ENCODE data around the gene TTLL10.

- no peak for TF ChIP-seq CBX8 (IDR thresholded peaks at IDR 0.05)
- TF ChIP-seq, protein P1, sequence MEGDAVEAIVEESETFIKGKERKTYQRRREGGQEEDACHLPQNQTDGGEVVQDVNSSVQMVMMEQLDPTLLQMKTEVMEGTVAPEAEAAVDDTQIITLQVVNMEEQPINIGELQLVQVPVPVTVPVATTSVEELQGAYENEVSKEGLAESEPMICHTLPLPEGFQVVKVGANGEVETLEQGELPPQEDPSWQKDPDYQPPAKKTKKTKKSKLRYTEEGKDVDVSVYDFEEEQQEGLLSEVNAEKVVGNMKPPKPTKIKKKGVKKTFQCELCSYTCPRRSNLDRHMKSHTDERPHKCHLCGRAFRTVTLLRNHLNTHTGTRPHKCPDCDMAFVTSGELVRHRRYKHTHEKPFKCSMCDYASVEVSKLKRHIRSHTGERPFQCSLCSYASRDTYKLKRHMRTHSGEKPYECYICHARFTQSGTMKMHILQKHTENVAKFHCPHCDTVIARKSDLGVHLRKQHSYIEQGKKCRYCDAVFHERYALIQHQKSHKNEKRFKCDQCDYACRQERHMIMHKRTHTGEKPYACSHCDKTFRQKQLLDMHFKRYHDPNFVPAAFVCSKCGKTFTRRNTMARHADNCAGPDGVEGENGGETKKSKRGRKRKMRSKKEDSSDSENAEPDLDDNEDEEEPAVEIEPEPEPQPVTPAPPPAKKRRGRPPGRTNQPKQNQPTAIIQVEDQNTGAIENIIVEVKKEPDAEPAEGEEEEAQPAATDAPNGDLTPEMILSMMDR (IDR thresholded peaks at IDR 0.05): no peak
- no peak for TF ChIP-seq FOSL2 (IDR thresholded peaks at IDR 0.05)
- TF ChIP-seq FOSL2 (CRISPR knock-in tag; IDR thresholded peaks at IDR 0.05): no peak
- TF ChIP-seq GATA3 (IDR thresholded peaks at IDR 0.05; ENCODE audit: borderline replicate concordance): no peak
- TF ChIP-seq POLR2A (IDR thresholded peaks at IDR 0.05; ENCODE audit: low read length): no peak
- TF ChIP-seq HDAC2 (IDR thresholded peaks at IDR 0.05): no peak
- TF ChIP-seq, protein P2, sequence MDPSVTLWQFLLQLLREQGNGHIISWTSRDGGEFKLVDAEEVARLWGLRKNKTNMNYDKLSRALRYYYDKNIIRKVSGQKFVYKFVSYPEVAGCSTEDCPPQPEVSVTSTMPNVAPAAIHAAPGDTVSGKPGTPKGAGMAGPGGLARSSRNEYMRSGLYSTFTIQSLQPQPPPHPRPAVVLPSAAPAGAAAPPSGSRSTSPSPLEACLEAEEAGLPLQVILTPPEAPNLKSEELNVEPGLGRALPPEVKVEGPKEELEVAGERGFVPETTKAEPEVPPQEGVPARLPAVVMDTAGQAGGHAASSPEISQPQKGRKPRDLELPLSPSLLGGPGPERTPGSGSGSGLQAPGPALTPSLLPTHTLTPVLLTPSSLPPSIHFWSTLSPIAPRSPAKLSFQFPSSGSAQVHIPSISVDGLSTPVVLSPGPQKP (IDR thresholded peaks at IDR 0.05; ENCODE audit: low read depth, low read length): no peak
- no peak for TF ChIP-seq RAD21 (conservative IDR thresholded peaks at IDR 0.05 in 1 of 2, IDR thresholded peaks at IDR 0.05 in 1 of 2)
Measured at GRCh38 chr1:1191734-1192133, 18.1 kb downstream of the TTLL10 start.
